ENCODE data around the gene NABP2. TPM values are rescaled to one million over a fixed set of nuclear protein-coding genes. Genes with fewer than 3 reads are reported as not detected.

The NABP2 gene
- total and polyA plus RNA-seq, 10 of the 15 experiments (the other 5 are each of a cell fraction or from before 2014, with no cell fraction given): 20.7 to 97.9 (median 60.9) TPM

- TF ChIP-seq HDAC6 (IDR thresholded peaks at IDR 0.05; ENCODE audit: unreplicated experiment) (no peak), POLR2AphosphoS5 (IDR thresholded peaks at IDR 0.05; ENCODE audit: low read length) (peak; percentile 42; the same call in 1 of the 2 replicates)
- ChIA-PET SMC1A (ENCODE audit: uncharacterized antibody, unreplicated experiment) (interaction anchor here (1.9 to 4.0 kb wide), 5 partner anchors 8 to 256 kb away, joined by 4 to 29 read pairs (median 9); partner anchors contain the start of genes RNF41 and SMARCC2), CTCF (interaction anchor here (0.7 to 7.0 kb wide), 9 partner anchors 9 to 275 kb away, joined by 4 to 107 read pairs (median 13); partner anchors contain the start of genes ANKRD52 and RNF41), POLR2A (interaction anchor here (0.6 to 4.6 kb wide), 3 partner anchors 13 to 263 kb away, joined by 4 to 24 read pairs (median 5); partner anchors contain the start of gene RNF41), RAD21 (ENCODE audit: unreplicated experiment) (interaction anchor here (2.9 to 3.2 kb wide), 2 partner anchors 14 to 50 kb away, joined by 12 read pairs; partner anchors contain the start of genes ANKRD52 and RNF41)
- no peaks in the 10 kb centered on the region for H3K79me2 ChIP-seq (ENCODE audit: control insufficient read depth, insufficient read depth, low read length)
- ATAC-seq (no peak), DNase-seq (ENCODE audit: low read depth, low spot score) (no peak), FAIRE-seq (no peak)
- H3K4me3 ChIP-seq: no peak overlapping the region
- WGBS (ENCODE audit: insufficient coverage, insufficient replicate concordance, low lambda C conversion rate, missing lambda C conversion rate): 69% methylated on average over 6 of the region's 6 CpGs
- intact Hi-C loops (cut with micrococcal nuclease; ENCODE audit: unreplicated experiment): no loop called here
- no peak overlapping the region for H3K9ac ChIP-seq (ENCODE audit: control insufficient read depth, insufficient read depth, low read length)
- H3K27ac ChIP-seq (ENCODE audit: control insufficient read depth, insufficient read depth): no peak overlapping the region
- H4K20me1 ChIP-seq (ENCODE audit: control insufficient read depth, insufficient read depth): no peaks in the 10 kb centered on the region; the same call in 1 of the 2 replicates
- no TSS peak for BruUV-seq (replicated peaks)
- in situ Hi-C loops (cut with MboI): no loop called here
- H3K4me1 ChIP-seq (ENCODE audit: control insufficient read depth, insufficient read depth, low read length): no peaks in the 10 kb centered on the region
- H3K9me3 ChIP-seq (replicated peaks; ENCODE audit: control insufficient read depth, insufficient read depth, low read length): no peaks in the 10 kb centered on the region
- H3K36me3 ChIP-seq (ENCODE audit: control insufficient read depth in 2 of 2, insufficient read depth in 2 of 2, low read length in 1 of 2): peaks cover 11 to 23% of the 10 kb centered on the region in 2 experiments
- H3K27me3 ChIP-seq (replicated peaks in 1 of 2; ENCODE audit: control insufficient read depth in 2 of 2, insufficient read depth in 2 of 2, low read length in 1 of 2): no peaks in the 10 kb centered on the region
- no peak overlapping the region for H3K4me2 ChIP-seq (ENCODE audit: control insufficient read depth, insufficient read depth)
- no peak overlapping the region for H2AFZ ChIP-seq (ENCODE audit: control insufficient read depth, low read depth, low read length)
Measured at GRCh38 chr12:56208006-56208405, 16.1 kb upstream of the NABP2 start.

- SMC1A ChIA-PET (ENCODE audit: uncharacterized antibody, unreplicated experiment): no interaction called here
- TF ChIP-seq CEBPB (IDR thresholded peaks at IDR 0.05; ENCODE audit: borderline replicate concordance in 1 of 2, low read depth in 2 of 2, low read length in 2 of 2): no peak
- TF ChIP-seq TARDBP (IDR thresholded peaks at IDR 0.05; ENCODE audit: borderline replicate concordance): no peak
- no peak for TF ChIP-seq HDAC6 (IDR thresholded peaks at IDR 0.05; ENCODE audit: unreplicated experiment)
- TF ChIP-seq CEBPZ (IDR thresholded peaks at IDR 0.05; ENCODE audit: low read depth, low read length): no peak
- TF ChIP-seq CBX3 (IDR thresholded peaks at IDR 0.05; ENCODE audit: borderline replicate concordance, low read depth): no peak
- H3K9ac ChIP-seq (ENCODE audit: control insufficient read depth, insufficient read depth, low read length): no peak overlapping the region
- no peaks in the 10 kb centered on the region for H3K9me3 ChIP-seq (replicated peaks; ENCODE audit: control insufficient read depth, insufficient read depth, low read length)
- RAD21 ChIA-PET (ENCODE audit: unreplicated experiment): interaction anchor here (1.3 kb wide), 1 partner anchor 9 kb away, joined by 4 read pairs; the partner anchor contains the start of gene RNF41
- H3K4me2 ChIP-seq (ENCODE audit: control insufficient read depth, insufficient read depth): no peak overlapping the region
- no peak overlapping the region for H2AFZ ChIP-seq (ENCODE audit: control insufficient read depth, low read depth, low read length)
- H3K79me2 ChIP-seq (ENCODE audit: control insufficient read depth, insufficient read depth, low read length): no peaks in the 10 kb centered on the region
- intact Hi-C loops (cut with micrococcal nuclease; ENCODE audit: unreplicated experiment) (no loop called here), in situ Hi-C loops (cut with MboI) (no loop called here)
- ATAC-seq: no peak
- no peaks in the 10 kb centered on the region for H4K20me1 ChIP-seq (ENCODE audit: control insufficient read depth, insufficient read depth)
- H3K4me3 ChIP-seq: no peak overlapping the region
- BruUV-seq (replicated peaks): no TSS peak
- WGBS (ENCODE audit: insufficient coverage, insufficient replicate concordance, low lambda C conversion rate, missing lambda C conversion rate): 95% methylated on average over 1 of the region's 1 CpG
- H3K27me3 ChIP-seq (replicated peaks in 1 of 2; ENCODE audit: control insufficient read depth in 2 of 2, insufficient read depth in 2 of 2, low read length in 1 of 2): no peaks in the 10 kb centered on the region
- CTCF ChIA-PET: no interaction called here
- no peak for FAIRE-seq
- H3K27ac ChIP-seq (ENCODE audit: control insufficient read depth, insufficient read depth): no peak overlapping the region
- peaks cover 7 to 29% of the 10 kb centered on the region in 2 experiments for H3K36me3 ChIP-seq (ENCODE audit: control insufficient read depth in 2 of 2, insufficient read depth in 2 of 2, low read length in 1 of 2)
- POLR2A ChIA-PET: interaction anchor here (0.9 to 1.1 kb wide), 2 partner anchors 9 to 10 kb away, joined by 3 read pairs; partner anchors contain the start of gene RNF41
- DNase-seq (ENCODE audit: low read depth, low spot score): no peak
- H3K4me1 ChIP-seq (ENCODE audit: control insufficient read depth, insufficient read depth, low read length): no peaks in the 10 kb centered on the region
Measured at GRCh38 chr12:56212361-56212760, 11.8 kb upstream of the NABP2 start.

All from GM12878 (cell line).